CD4-positive, alpha-beta T cell (primary cell): ENCODE measurements around the gene ROBO2. TPM values are rescaled to one million over a fixed set of nuclear protein-coding genes. Genes with fewer than 3 reads are reported as not detected.

Source experiments
- ATAC-seq: fragments of 200-7000 bp; cut with Tn5 transposase; one replicate; pipeline ENCODE4 v1.10.0; 2022; ENCODE audit warnings: mild to moderate bottlenecking; ENCODE audit not compliant: poor library complexity
- CTCF ChIA-PET: fragments of 350-600 bp; sonication (Branson Sonifier 250); formaldehyde crosslinking; loops from one replicate; lab custom pipeline; 2021; ENCODE audit warnings: antibody characterized with exemption, inconsistent platforms; lab: Charles Lee
- POLR2A ChIA-PET: fragments of 350-600 bp; sonication (Branson Sonifier 250); formaldehyde crosslinking; loops from one replicate; lab custom pipeline; 2021; ENCODE audit warnings: antibody characterized with exemption, inconsistent platforms; lab: Charles Lee
- DNase-seq, 14 experiments: peaks; one replicate each; pipeline ENCODE4 v3.0.0-alpha.2; 2013 to 2020; ENCODE audit warnings: mixed read lengths in 2 of 14
- H3K27ac ChIP-seq, 2 donors: one replicate each; pipeline versions ENCODE4 v1.5.1 to v1.7.0; 2013; ENCODE audit warnings: low read length in 2 of 2, low read depth in 1 of 2, mild to moderate bottlenecking in 1 of 2
- H3K27me3 ChIP-seq, 2 experiments: 1 replicate in 1 of 2; 2 replicates in 1 of 2; pipeline versions ENCODE4 v1.6.1 to v1.7.0; 2013; ENCODE audit warnings: low read length in 2 of 2, control low read depth in 1 of 2, mild to moderate bottlenecking in 1 of 2, moderate library complexity in 1 of 2; ENCODE audit not compliant: insufficient read depth in 2 of 2, control insufficient read depth in 1 of 2
- H3K36me3 ChIP-seq: one replicate; pipeline ENCODE4 v1.6.1; 2013; ENCODE audit warnings: low read length, control low read depth; ENCODE audit not compliant: insufficient read depth
- H3K4me1 ChIP-seq: one replicate; pipeline ENCODE4 v1.6.1; 2013; ENCODE audit warnings: low read length, control low read depth; ENCODE audit not compliant: insufficient read depth
- H3K4me3 ChIP-seq: one replicate; pipeline ENCODE4 v1.5.1; 2013; ENCODE audit warnings: mild to moderate bottlenecking, low read length, moderate library complexity
- H3K9me3 ChIP-seq, 2 experiments: 1 replicate in 1 of 2; 2 replicates in 1 of 2; pipeline versions ENCODE4 v1.6.1 to v1.7.0; 2013; ENCODE audit warnings: low read length in 2 of 2, mild to moderate bottlenecking in 2 of 2, control low read depth in 1 of 2, moderate library complexity in 1 of 2; ENCODE audit not compliant: control insufficient read depth in 1 of 2, insufficient read depth in 1 of 2
- H3K27ac Mint-ChIP-seq: one replicate; pipeline ENCODE4 v1.8.0; 2020; ENCODE audit warnings: mixed read lengths
- H3K27me3 Mint-ChIP-seq: one replicate; pipeline ENCODE4 v1.8.0; 2021; ENCODE audit warnings: mixed read lengths
- H3K36me3 Mint-ChIP-seq: one replicate; pipeline ENCODE4 v1.8.0; 2021; ENCODE audit warnings: low read depth, mixed read lengths
- H3K4me1 Mint-ChIP-seq: one replicate; pipeline ENCODE4 v1.8.0; 2021; ENCODE audit warnings: low read depth, mixed read lengths
- H3K4me3 Mint-ChIP-seq: one replicate; pipeline ENCODE4 v1.8.0; 2020; ENCODE audit warnings: mild to moderate bottlenecking, mixed read lengths
- H3K9me3 Mint-ChIP-seq: one replicate; pipeline ENCODE4 v1.8.0; 2020; ENCODE audit warnings: mixed read lengths
- intact Hi-C, 2 experiments: fragments of 100-400 bp; cut with DNase I in 1 of 2; cut with micrococcal nuclease in 1 of 2; formaldehyde crosslinking; loops; one replicate each; pipeline versions ENCODE4 v1.15.1 to v1.9.0; 2023 to 2025; cut with DNase I, micrococcal nuclease
- total RNA-seq, 174 experiments: library from RNA in 2 of 174; stranded (reverse) in 2 of 174; gene quantifications; one replicate each; pipeline ENCODE4 v1.2.3 and lab custom pipeline; 2021 to 2026
- TF ChIP-seq, protein P1 (sequence below): fragments of 200-600 bp; IDR thresholded peaks from one replicate; pipeline ENCODE4 v1.8.0; 2022; ENCODE audit warnings: antibody characterized with exemption, mild to moderate bottlenecking

ROBO2 gene
- total RNA-seq, 2 experiments from 2014 or later = not detected

DNA sequence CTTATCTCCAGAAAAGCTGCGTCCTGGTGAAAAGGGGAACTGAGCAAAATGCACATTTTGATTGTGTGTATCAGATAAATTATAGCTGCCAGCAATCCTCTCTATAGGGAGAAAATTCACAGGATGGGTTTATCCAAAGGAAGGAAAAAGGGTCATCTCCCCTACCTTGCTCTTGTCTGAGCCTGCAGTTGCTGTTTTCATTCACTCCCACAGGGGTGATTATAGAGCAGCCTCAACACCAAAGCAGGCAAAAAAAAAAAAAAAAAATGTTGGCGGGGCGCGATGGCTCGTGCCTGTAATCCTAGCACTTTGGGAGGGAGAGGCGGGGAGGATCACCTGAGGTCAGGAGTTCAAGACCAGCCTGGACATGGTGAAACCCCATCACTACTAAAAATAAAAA is 333.7 kb downstream of the ROBO2 start:
- no peaks in the 10 kb centered on the region for H3K4me1 Mint-ChIP-seq
- H3K9me3 ChIP-seq = peaks cover 0 to 9% of the 10 kb centered on the region in 2 experiments
- H3K27ac ChIP-seq = no peak overlapping the region
- H3K4me3 Mint-ChIP-seq = no peak overlapping the region
- DNase-seq (no peak), ATAC-seq (no peak)
- no peaks in the 10 kb centered on the region for H3K27me3 Mint-ChIP-seq
- H3K4me1 ChIP-seq = no peaks in the 10 kb centered on the region
- H3K36me3 ChIP-seq = no peaks in the 10 kb centered on the region
- ChIA-PET POLR2A (no interaction called here), CTCF (no interaction called here)
- TF ChIP-seq, protein P1, sequence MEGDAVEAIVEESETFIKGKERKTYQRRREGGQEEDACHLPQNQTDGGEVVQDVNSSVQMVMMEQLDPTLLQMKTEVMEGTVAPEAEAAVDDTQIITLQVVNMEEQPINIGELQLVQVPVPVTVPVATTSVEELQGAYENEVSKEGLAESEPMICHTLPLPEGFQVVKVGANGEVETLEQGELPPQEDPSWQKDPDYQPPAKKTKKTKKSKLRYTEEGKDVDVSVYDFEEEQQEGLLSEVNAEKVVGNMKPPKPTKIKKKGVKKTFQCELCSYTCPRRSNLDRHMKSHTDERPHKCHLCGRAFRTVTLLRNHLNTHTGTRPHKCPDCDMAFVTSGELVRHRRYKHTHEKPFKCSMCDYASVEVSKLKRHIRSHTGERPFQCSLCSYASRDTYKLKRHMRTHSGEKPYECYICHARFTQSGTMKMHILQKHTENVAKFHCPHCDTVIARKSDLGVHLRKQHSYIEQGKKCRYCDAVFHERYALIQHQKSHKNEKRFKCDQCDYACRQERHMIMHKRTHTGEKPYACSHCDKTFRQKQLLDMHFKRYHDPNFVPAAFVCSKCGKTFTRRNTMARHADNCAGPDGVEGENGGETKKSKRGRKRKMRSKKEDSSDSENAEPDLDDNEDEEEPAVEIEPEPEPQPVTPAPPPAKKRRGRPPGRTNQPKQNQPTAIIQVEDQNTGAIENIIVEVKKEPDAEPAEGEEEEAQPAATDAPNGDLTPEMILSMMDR = no peak
- no peak overlapping the region for H3K4me3 ChIP-seq
- no peaks in the 10 kb centered on the region for H3K36me3 Mint-ChIP-seq
- intact Hi-C loops = no loop called here
- H3K27me3 ChIP-seq = no peaks in the 10 kb centered on the region
- H3K9me3 Mint-ChIP-seq = peaks cover 8% of the 10 kb centered on the region
- H3K27ac Mint-ChIP-seq = no peak overlapping the region

DNA sequence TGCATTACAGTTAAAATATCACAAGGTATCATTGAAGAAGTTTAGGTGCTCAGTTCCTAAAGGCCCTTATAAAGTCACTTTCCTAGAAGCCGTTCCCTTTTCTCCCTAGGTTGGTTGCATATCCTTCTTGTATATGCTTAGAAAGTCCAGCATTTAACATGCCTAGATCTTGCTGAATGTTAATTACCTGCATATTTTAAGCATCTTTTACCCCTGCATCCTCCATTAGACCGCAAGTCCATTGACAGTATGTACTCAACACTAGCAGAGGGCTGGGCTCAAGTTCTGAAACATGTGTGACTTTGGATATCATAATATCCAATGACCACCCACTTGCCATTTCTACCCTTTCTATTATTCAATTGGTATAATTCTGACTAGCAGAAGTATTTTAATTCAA is 336.6 kb downstream of the ROBO2 start:
- TF ChIP-seq, protein P1 = no peak
- ChIA-PET POLR2A (no interaction called here), CTCF (no interaction called here)
- Histone ChIP-seq H3K27ac (no peak overlapping the region), H3K4me1 (no peaks in the 10 kb centered on the region), H3K4me3 (no peak overlapping the region), H3K27me3 (no peaks in the 10 kb centered on the region), H3K9me3 (peaks cover 0 to 13% of the 10 kb centered on the region in 2 experiments), H3K36me3 (no peaks in the 10 kb centered on the region)
- H3K27me3 Mint-ChIP-seq = no peaks in the 10 kb centered on the region
- H3K27ac Mint-ChIP-seq = no peak overlapping the region
- no peak overlapping the region for H3K4me3 Mint-ChIP-seq
- no peaks in the 10 kb centered on the region for H3K4me1 Mint-ChIP-seq
- ATAC-seq (no peak), DNase-seq (no peak)
- intact Hi-C loops = no loop called here
- no peaks in the 10 kb centered on the region for H3K36me3 Mint-ChIP-seq
- peaks cover 3% of the 10 kb centered on the region for H3K9me3 Mint-ChIP-seq

DNA sequence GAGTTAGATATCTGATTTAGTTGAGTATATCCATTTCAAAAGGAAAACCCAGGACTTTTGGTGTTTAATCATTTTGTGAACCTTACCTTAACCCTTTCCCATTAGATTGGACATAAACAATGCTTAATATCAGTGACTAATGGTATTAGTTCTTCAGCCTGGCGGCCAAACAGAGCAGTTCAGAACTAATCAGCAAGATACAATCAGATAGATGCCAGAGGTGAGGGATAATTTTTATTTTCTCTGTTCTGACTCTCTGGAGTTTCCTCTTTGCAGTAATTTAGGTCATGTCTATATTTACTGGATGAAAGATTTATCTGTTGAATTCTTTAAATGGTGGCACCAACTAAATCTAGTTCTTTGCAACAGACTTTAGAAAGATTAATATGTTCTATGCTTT is 337.8 kb downstream of the ROBO2 start:
- peaks cover 0 to 13% of the 10 kb centered on the region in 2 experiments for H3K9me3 ChIP-seq
- no peaks in the 10 kb centered on the region for H3K36me3 ChIP-seq
- H3K27ac ChIP-seq = no peak overlapping the region
- no peaks in the 10 kb centered on the region for H3K36me3 Mint-ChIP-seq
- intact Hi-C loops = no loop called here
- H3K4me3 Mint-ChIP-seq = no peak overlapping the region
- ChIA-PET CTCF (no interaction called here), POLR2A (no interaction called here)
- H3K27me3 ChIP-seq = no peaks in the 10 kb centered on the region
- TF ChIP-seq, protein P1 = no peak
- no peaks in the 10 kb centered on the region for H3K27me3 Mint-ChIP-seq
- DNase-seq = no peak
- no peaks in the 10 kb centered on the region for H3K4me1 ChIP-seq
- H3K4me3 ChIP-seq = no peak overlapping the region
- H3K9me3 Mint-ChIP-seq = peaks cover 3% of the 10 kb centered on the region
- H3K27ac Mint-ChIP-seq = no peak overlapping the region
- ATAC-seq = no peak
- no peaks in the 10 kb centered on the region for H3K4me1 Mint-ChIP-seq
